NCI-H510A (cell line): ENCODE results near the gene AGO1.
"Not testable (repeated sequence)": the region's sequence is repeated elsewhere in the genome, so short reads cannot be mapped to it uniquely, and the experiment has no call there.

Source experiments
- DNase-seq: peaks from one replicate; lab custom pipeline; 2025; lab: John Stamatoyannopoulos, UW

The AGO1 gene

GRCh38 chr1:35869245-35869950 lies 13.6 kb upstream of the AGO1 start:
- DNase-seq: not testable (repeated sequence)

GRCh38 chr1:35870651-35871309 lies 12.2 kb upstream of the AGO1 start:
- DNase-seq: no peak

- DNase-seq: no peak
These were observed 9.7 kb upstream of the AGO1 start for GRCh38 chr1:35873243-35873750.

DNA sequence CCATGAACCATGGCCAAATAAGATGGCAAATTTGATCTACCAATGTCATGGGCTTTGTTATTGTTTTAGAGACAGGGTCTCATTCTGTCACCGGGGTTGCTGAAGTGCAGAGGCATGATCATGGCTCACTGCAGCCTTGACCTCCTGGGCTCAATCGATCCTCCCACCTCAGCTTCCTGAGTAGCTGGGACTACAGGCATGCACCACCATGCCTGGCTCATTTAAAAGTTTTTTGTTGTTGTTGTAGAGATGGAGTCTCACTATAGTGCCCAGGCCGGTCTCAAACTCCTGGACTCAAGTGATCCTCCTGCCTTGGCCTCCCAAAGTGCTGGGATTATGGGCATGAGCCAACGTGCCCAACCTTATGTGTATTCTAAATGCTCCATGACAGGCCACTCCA lies 8.9 kb upstream of the AGO1 start:
- DNase-seq: not testable (repeated sequence)

GRCh38 chr1:35876988-35877387 lies 6.0 kb upstream of the AGO1 start:
- DNase-seq: no peak

DNA sequence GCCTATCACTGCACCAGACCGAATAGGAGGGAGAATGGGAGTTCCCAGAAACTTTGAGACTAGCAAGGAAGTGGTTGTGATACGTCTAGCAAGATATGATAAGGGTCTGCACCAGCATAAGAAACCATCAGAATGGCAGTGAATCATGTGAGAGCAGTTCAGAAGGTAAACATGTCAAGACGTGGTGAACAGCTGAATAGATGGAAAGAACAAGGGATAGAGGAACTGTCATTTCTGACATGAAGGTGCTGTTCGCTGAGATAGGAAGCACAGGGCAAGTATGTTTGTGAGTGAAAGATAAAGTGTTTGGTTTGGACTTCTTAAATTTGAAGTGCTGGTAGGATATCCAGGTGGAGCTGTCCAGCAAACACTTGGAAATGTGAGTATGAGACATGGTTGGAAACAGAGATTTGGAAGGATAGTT lies 1.1 kb upstream of the AGO1 start:
- no peak for DNase-seq

DNA sequence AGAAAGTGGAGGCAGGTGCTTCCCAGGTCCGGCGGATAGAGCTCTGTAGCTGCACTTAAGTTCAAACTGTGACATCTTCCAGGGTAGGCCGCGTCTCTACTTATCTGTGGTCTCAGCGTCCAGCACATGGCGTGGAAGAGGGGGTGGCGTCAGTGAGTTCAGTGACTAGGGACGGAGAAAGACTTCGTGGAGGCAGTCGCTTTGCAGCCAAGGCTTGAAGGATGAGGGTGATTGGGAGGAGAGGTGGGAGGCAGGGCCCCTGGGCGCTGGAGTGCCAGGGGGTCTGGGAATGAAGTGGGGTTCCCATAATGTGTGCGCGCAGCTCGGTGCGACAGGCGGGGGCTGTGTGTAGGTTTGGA lies 444 bp upstream of the AGO1 start:
- DNase-seq: no peak

- DNase-seq: peak; percentile 93
These were observed 659 bp downstream of the AGO1 start for GRCh38 chr1:35883635-35884101.

DNA sequence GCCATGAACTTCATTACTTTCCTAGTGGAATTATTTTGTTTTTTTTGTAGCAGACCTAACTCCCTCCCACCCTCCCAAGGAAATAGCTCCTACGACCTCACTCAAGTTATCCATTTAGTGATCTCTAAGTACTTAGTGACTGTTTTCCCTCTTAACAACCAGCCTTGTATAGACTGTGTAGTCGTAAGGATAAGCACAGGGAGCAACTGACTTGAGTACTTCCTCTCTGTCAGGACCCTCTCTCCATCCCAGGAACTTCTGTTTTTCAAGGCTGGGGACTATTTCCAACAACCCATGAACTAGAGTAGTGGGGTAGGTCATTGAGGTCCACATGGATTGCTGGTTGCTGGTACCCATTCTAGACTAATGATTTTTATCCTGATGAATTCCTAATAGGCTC lies 1.9 kb downstream of the AGO1 start:
- no peak for DNase-seq

GRCh38 chr1:35885961-35886558 lies 3.1 kb downstream of the AGO1 start:
- peak; percentile 38 for DNase-seq

DNA sequence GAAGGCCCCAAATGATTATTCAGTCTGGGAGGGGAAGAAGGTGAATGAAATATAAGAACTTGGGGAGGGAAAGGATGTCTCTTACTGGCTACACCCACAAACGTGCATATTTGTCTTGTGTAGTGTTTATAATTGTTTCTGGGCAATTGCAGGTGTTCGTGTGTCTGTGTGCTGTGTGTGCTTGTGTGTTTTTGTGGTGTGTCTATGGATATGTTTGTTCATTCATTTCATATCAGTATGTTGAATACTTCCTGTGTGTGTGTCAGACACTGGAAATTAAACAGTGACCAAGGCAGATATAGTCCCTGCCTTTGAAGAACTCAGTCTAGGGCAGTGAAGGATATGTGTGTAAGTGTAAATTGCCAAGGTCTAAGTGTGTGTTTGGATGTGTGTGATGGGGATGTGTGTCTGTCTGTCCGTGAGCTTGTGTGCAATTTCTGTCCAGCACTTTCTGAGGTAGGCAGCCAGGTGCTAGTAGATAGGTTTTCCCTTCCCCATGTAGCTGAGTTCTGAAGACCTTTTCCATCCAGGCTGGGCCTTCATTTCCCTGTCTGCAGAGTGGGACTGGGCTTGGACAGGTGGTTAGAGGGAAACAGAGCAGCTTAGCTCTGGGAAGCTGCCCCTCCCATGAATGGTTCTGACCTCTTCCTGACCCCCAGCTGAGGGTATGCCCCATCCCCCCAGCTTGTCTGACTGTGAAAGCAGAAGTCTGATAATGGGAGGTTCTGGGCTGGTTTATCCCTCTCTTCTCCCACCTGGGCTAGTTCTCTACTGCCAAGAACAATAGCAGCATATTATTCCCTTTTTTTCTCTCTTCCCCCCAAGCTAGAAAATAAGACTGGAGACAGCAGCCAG lies 3.8 kb downstream of the AGO1 start:
- DNase-seq: no peak

DNA sequence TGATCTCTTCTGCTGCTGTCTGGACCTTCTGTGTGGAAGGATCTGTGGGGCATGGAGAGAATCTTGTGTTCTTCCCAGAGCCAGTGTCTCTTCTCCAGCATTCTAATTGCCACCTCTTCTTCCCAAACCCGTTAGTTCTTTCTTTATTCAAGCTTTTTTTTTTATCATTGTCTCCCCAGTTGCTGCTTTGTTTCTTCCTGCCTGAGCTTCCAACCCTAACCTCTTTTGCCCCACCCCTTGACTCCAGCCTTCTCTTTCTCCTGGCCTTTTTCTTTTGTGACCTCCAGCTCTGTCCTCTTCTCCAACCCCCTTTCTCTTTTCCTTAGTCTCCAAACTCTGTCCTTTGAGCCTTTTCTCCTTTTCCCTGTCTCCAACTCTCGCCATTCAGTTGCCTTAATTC lies 4.5 kb downstream of the AGO1 start:
- no peak for DNase-seq

DNA sequence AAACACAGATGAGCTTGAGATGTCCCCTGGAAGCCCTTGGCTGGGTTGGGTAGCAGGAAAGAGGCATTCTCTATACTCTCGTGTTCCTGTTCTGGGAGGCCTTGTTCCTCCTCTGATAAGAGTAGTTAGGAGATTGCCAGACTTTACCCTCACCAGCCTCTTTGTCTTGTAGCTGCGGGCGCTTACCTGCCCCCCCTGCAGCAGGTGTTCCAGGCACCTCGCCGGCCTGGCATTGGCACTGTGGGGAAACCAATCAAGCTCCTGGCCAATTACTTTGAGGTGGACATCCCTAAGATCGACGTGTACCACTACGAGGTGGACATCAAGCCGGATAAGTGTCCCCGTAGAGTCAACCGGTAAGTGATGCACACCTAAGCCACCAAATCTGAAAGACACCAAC lies 5.2 kb downstream of the AGO1 start:
- DNase-seq: no peak

GRCh38 chr1:35888981-35889380 lies 6.0 kb downstream of the AGO1 start:
- DNase-seq: not testable (repeated sequence)

DNA sequence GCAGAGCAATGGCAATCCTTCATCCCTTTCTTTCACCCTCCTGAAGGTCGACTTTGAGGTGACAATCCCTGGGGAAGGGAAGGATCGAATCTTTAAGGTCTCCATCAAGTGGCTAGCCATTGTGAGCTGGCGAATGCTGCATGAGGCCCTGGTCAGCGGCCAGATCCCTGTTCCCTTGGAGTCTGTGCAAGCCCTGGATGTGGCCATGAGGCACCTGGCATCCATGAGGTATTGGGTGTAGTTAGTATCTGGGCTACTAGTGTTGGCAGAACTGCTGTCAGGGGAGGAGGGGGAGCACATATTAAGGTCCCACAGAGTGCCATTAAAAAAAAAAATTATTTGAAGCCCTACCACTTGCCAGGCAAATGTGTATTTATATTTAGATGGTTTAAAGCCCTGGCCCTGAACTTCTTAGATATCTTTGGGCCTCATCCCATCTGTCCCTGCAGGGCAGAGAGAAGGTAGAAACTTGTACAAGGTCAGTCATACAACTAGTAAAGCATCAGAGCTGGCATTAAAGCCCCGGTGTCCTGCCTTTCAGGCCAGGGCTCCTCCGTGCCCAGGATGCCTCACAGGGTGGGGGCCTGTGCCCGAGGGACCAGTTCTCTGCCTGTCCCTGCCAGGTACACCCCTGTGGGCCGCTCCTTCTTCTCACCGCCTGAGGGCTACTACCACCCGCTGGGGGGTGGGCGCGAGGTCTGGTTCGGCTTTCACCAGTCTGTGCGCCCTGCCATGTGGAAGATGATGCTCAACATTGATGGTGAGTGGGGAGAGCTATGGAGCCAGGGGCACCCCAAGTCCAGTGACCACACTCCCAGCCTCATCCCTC lies 10.3 kb downstream of the AGO1 start:
- no peak for DNase-seq

DNA sequence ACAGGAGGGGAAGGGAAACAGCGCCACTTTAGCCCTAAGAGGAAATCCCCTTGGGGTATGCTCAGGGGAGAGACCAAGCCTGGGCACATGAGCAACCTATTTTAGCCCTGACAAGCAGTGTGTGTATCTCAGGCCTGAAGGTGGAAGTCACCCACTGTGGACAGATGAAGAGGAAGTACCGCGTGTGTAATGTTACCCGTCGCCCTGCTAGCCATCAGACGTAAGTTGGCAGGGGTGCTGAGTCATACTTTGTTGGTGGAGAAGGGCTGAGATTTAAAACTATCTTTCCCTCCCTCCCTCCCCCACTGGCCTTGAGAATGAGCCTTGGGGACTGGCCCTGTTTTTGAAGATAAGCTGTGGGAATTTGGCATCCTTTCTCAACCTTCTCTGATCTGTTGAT lies 11.2 kb downstream of the AGO1 start:
- no peak for DNase-seq

- no peak for DNase-seq
These were observed 11.6 kb downstream of the AGO1 start for GRCh38 chr1:35894656-35895055.

DNA sequence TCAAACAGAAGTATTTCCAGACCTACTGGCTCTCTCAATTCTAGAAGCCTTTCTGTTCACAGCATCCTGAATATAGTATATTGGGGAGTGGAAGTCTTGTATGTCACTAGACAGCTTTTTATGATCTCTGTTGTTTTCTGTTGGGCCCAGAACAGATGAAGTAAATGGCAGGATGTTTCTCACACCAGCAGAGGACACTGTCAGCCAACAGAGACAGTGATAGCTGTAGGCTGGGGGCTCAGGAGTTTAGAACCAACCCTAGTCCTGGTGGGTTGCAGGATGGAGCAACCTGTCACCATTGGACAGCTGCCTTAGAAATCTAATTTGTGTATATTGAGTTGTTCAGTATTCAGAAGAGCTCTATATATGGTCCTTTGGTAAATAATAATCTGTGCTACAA lies 16.9 kb downstream of the AGO1 start:
- no peak for DNase-seq

- no peak for DNase-seq
These were observed 18.2 kb downstream of the AGO1 start for GRCh38 chr1:35901235-35901634.

DNA sequence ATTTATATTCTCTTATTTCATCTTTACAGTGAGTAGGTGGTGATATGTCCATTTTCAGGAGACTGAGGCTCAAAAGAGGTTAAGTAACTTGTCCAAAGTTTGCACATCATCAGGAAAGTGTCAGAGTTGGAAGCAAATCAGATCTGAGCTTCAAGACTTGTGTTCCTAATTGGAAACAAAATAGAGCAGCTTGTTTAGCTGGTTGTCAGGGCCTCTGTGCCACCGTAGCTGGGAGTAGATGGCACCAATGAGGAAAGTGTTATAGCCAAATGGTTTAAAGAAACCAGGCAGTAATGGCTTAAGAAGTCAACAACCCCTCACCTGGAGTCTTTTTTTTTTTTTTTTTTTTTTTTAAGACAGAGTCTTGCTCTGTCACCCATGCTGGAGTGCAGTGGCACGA lies 19.7 kb downstream of the AGO1 start:
- no peak for DNase-seq

GRCh38 chr1:35914717-35915116 lies 31.7 kb downstream of the AGO1 start:
- no peak for DNase-seq
